GM12874 (cell line): ENCODE results near the gene CFAP299.

Source experiments
- CTCF ChIP-seq: IDR thresholded peaks from 2 replicates; pipeline ENCODE4 v1.5.1; 2011; ENCODE audit warnings: low read depth, mild to moderate bottlenecking, control low read depth, low read length, moderate library complexity; ENCODE audit not compliant: insufficient read depth

Gene CFAP299

GRCh38 chr4:80948995-80949394 lies 613.5 kb downstream of the CFAP299 start:
- no peak for TF ChIP-seq CTCF

- TF ChIP-seq CTCF = no peak
These were observed 620.9 kb downstream of the CFAP299 start for GRCh38 chr4:80956421-80956820.

- no peak for TF ChIP-seq CTCF
These were observed 627.5 kb downstream of the CFAP299 start for GRCh38 chr4:80963051-80963450.

GRCh38 chr4:80967346-80967745 lies 631.8 kb downstream of the CFAP299 start:
- no peak for TF ChIP-seq CTCF

- TF ChIP-seq CTCF = no peak
These were observed 644.7 kb downstream of the CFAP299 start for GRCh38 chr4:80980239-80980638.

GRCh38 chr4:80986011-80986410 lies 650.5 kb downstream of the CFAP299 start:
- TF ChIP-seq CTCF = no peak

GRCh38 chr4:80989921-80990544 lies 654.5 kb downstream of the CFAP299 start:
- peak; percentile 62 for TF ChIP-seq CTCF
